ENCODE data around the gene EGR1.
A peak's percentile ranks its signal among the peaks of the same experiment; 100 is the strongest.

- TF ChIP-seq, protein P1, sequence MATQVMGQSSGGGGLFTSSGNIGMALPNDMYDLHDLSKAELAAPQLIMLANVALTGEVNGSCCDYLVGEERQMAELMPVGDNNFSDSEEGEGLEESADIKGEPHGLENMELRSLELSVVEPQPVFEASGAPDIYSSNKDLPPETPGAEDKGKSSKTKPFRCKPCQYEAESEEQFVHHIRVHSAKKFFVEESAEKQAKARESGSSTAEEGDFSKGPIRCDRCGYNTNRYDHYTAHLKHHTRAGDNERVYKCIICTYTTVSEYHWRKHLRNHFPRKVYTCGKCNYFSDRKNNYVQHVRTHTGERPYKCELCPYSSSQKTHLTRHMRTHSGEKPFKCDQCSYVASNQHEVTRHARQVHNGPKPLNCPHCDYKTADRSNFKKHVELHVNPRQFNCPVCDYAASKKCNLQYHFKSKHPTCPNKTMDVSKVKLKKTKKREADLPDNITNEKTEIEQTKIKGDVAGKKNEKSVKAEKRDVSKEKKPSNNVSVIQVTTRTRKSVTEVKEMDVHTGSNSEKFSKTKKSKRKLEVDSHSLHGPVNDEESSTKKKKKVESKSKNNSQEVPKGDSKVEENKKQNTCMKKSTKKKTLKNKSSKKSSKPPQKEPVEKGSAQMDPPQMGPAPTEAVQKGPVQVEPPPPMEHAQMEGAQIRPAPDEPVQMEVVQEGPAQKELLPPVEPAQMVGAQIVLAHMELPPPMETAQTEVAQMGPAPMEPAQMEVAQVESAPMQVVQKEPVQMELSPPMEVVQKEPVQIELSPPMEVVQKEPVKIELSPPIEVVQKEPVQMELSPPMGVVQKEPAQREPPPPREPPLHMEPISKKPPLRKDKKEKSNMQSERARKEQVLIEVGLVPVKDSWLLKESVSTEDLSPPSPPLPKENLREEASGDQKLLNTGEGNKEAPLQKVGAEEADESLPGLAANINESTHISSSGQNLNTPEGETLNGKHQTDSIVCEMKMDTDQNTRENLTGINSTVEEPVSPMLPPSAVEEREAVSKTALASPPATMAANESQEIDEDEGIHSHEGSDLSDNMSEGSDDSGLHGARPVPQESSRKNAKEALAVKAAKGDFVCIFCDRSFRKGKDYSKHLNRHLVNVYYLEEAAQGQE (IDR thresholded peaks at IDR 0.05), result no peak
- peak; percentile 73 for TF ChIP-seq CTCF (IDR thresholded peaks at IDR 0.05; ENCODE audit: low read depth, low read length, missing input control)
- no peak for TF ChIP-seq MAX (IDR thresholded peaks at IDR 0.05)
- peak; percentile 2 for TF ChIP-seq YY1 (IDR thresholded peaks at IDR 0.05)
- no peak for TF ChIP-seq RXRA (IDR thresholded peaks at IDR 0.05)
- no peak for TF ChIP-seq ZBTB33 (IDR thresholded peaks at IDR 0.05)
- no peak for TF ChIP-seq TAF1 (conservative IDR thresholded peaks at IDR 0.05)
- peak; percentile 73 to 74 for TF ChIP-seq RAD21 (IDR thresholded peaks at IDR 0.05)
- peak in 1 of 2 donors; percentile 6 for TF ChIP-seq GABPA (IDR thresholded peaks at IDR 0.05 in 1 of 2, conservative IDR thresholded peaks at IDR 0.05 in 1 of 2)
Measured at GRCh38 chr5:138464008-138464387, 1.3 kb upstream of the EGR1 start.
